LNCAP (cell line): ENCODE data around the gene FBXO46.

ENCODE experiments used
- TF ChIP-seq, protein P1 (sequence below): fragments of 450-650 bp; IDR thresholded peaks from 2 replicates; pipeline ENCODE4 v1.5.1; 2017; ENCODE audit warnings: mild to moderate bottlenecking

FBXO46 gene

DNA sequence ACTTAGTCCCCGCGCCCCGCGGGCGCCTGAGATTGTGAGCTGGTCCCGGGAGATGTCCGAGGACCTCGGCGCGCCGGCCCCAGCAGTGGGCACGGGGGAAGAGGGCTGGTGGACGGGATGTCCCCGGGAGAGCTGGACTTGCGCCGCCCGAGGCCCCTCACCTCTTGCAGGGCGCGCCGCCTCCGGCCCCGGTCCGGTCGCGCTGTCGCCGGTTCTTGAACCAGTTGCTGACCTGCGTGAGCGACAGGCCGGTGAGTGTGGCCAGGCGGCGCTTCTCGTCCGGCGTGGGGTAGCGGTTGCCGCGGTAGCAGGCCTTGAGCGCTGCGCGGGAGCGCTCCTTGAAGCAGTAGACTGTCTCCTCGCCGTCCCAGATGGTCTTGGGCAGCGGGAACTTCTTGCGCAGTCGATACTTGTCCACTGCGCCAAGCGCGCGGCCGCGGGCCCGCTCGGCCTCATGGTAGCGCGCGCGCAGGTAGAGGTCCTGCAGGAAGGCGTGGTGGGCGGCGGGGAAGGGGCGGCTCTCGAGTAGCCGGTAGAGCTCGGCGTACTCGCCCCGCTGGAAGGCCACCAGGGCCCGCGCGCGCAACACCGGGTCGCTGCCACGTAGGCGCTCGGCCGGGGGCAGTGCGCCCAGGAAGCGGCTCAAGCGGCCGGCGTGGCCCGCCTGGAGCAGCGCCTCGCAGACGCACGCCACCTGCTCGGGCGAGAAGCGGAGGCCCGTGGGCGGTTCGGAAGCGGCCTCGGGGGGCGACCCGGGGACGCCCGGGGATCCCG, 37.4 kb upstream of the FBXO46 start:
- TF ChIP-seq, protein P1, sequence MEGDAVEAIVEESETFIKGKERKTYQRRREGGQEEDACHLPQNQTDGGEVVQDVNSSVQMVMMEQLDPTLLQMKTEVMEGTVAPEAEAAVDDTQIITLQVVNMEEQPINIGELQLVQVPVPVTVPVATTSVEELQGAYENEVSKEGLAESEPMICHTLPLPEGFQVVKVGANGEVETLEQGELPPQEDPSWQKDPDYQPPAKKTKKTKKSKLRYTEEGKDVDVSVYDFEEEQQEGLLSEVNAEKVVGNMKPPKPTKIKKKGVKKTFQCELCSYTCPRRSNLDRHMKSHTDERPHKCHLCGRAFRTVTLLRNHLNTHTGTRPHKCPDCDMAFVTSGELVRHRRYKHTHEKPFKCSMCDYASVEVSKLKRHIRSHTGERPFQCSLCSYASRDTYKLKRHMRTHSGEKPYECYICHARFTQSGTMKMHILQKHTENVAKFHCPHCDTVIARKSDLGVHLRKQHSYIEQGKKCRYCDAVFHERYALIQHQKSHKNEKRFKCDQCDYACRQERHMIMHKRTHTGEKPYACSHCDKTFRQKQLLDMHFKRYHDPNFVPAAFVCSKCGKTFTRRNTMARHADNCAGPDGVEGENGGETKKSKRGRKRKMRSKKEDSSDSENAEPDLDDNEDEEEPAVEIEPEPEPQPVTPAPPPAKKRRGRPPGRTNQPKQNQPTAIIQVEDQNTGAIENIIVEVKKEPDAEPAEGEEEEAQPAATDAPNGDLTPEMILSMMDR: no peak

DNA sequence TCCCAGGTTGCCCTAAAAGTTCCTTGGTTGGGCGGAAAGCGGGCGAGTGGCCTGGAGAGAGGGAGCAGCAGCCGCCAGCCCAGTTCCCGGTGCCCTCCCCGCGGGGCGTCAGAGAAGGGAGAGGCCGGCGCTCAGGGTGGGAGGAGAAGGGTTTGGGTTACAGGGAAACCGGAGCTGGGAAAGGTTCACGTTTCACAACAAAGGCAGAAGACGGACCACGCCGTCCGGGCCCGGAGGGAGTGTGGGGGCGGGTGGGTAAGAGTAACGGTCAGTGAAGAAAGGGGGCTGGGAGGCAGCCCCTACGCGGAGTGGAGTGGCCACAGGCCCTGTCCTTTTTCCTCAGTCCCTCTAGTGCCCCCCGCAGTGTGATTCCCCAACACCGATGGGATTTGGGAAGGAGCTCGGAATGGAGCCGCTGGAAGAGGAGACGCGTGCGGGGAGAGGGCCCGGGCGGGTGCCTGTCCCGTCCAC, 36.7 kb upstream of the FBXO46 start:
- TF ChIP-seq, protein P1: no peak

DNA sequence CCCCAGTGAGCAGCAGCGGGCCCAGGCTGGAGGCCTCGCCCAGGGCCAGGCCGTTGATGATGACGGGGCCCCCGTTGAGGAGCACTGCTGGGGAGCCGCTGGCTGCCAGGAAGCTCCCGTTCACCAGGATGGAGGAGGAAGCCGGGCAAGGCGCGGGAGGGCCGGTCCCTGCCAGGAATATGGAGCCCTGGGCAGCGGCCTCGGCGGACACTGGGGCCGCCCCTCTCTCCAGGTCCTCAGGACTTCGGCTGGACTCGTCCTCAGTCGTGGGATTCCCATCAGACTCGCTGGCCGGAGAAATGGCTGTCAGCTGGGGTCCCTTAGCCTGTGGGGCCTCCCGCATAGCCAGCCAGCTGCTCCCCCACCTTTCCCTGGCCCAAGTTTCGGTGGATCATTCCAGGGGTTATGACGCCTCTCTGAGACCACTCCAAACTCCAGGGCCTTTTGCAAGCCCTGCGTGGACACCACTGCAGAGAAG, 36.2 kb upstream of the FBXO46 start:
- TF ChIP-seq, protein P1: no peak

DNA sequence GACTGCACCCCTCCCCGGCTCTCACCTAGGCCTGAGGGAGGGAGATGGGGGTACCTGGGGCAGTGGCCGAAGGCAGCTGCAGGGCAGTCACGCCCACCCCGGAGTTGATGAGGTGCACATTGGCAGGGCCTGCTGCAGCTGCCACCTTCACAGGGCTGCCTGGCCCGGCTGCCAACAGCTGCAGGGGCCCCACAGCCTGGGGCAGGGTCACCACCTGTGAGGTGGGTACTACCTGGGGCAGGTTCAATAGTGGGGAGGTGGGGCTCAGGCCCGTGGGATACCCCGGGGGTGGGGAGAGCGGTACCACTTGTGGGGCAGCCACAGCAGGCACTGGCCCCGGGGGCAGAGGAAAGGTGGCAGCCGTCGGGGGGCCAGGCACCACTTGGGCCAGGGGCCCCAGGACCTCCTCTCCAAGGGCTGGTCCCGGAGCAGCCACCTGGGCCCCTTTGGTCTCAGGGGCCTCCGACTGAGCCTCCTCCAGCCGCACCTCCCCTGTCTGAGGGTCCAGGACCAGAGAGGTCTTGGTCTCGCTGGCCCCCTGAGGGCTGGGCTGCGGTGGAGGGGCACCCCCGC, 35.7 kb upstream of the FBXO46 start:
- TF ChIP-seq, protein P1: no peak

DNA sequence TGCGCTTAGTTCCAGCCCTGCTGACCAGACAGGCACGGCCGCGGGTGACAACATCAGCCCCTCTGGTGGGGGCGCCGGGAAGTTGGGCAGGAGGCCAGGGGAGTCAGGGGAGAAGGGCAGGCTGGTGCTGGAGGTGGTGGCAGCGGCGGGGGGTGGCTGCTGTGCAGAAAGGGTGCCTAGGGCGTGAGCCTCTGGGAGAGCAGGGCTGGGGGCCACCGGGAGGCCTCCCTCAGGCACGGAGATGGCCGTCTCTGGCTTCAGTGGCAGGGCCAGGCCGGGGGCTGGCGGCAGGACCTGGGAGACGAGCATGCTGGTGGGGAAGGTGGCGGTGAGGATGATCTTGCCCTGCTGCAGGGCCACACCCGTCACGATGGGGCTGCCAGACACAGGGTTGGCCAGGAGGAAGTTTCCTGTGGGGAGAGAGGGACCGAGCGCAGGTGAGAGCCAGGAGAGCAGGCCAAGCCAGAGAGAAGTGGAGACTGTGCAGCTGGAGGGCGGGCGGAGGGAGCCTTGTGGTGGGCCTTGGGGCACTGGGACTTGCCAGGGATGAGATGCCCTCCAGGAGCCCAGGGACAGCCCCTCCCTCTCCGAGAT, 35.1 kb upstream of the FBXO46 start:
- TF ChIP-seq, protein P1: no peak

DNA sequence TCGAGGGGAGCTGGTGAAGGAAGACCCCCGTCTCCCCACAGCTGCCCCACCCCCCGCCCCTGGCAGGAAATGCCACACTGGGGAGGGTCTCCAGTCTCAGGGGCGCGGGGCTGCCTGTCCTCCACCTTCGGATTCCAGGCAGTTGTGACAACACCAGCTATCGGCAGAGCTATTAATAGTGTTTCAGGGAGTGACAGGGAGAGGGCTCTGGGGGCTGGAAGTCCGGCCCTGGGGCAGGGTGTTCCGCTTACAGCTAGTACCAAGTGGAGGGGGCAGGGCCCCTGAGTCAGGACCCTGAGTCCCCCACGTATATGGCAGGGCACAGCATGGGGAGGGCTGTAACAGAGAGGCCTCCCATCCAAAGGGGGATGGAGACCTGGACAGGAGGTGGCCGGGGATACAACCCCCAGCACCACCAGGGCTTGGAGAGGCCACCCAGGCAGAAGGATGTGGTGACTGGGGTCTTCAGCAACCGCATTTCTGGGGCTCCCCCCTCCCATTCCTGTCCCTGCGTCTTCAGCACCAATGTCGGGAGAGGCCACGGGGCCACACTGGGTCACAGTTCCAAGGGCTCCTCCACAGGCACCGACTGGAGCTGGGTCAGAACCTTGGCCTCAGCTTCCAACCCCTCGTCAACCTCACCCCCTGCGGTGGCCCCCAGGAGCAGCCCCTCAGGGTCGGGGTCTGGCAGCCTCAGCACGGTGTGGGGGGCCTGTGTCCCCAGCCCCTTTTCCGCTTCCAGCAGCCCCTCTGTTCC, 34.4 kb upstream of the FBXO46 start:
- TF ChIP-seq, protein P1: no peak

DNA sequence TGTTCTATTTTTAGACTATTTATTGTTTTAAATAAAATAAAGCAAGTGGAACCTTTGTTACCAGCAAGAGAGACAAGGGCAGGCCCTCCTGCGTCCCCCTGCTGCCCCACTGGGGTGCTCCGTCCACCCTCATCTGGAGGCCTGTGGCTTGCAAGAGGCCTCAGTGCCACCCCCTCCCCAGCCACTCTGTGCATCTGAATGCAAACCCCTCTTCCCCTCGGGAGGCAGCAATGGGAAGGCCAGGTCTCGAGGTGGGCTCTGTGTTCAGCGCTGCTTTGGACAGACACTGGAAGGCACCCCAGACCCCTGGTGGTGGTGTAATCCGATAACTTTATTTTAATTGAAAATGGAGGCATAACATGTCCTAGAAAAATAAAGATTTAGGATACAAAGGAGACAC, 33.8 kb upstream of the FBXO46 start:
- TF ChIP-seq, protein P1: no peak
